Erythroblast (primary cell): ENCODE measurements around the gene CYSRT1.

Experiments used
- DNase-seq, 2 experiments: peaks; one replicate each; lab custom pipeline; 2025; lab: John Stamatoyannopoulos, UW
- GATA1 ChIP-seq: IDR thresholded peaks from 2 replicates; pipeline ENCODE4 v1.6.1; 2011; ENCODE audit warnings: low read depth, mild to moderate bottlenecking, control low read depth, low read length, moderate library complexity
- POLR2A ChIP-seq: IDR thresholded peaks from 2 replicates; pipeline ENCODE4 v1.6.1; 2011; ENCODE audit warnings: mild to moderate bottlenecking, low read length

The CYSRT1 gene

DNA sequence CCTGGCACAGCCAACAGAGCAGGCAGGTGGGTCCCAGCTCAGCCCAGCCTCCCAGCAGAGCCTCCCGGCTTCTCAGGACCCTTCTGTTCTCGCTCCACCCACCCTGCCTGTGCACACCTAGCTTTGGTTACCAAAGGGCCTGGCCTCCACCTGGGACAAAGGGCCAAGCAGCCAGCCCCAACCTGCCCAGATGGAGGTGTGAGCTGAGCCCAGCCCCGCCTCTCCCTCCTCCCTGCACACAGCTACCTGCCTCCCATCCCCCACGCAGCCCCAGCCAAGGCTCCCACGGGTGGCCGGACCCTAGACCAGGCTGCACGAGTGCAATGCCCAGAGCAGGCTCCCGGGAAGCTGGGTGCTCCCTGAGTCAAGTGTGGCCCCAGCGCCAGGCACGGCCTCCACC, 30.1 kb upstream of the CYSRT1 start:
- DNase-seq = no peak
- TF ChIP-seq GATA1 (no peak), POLR2A (no peak)

DNA sequence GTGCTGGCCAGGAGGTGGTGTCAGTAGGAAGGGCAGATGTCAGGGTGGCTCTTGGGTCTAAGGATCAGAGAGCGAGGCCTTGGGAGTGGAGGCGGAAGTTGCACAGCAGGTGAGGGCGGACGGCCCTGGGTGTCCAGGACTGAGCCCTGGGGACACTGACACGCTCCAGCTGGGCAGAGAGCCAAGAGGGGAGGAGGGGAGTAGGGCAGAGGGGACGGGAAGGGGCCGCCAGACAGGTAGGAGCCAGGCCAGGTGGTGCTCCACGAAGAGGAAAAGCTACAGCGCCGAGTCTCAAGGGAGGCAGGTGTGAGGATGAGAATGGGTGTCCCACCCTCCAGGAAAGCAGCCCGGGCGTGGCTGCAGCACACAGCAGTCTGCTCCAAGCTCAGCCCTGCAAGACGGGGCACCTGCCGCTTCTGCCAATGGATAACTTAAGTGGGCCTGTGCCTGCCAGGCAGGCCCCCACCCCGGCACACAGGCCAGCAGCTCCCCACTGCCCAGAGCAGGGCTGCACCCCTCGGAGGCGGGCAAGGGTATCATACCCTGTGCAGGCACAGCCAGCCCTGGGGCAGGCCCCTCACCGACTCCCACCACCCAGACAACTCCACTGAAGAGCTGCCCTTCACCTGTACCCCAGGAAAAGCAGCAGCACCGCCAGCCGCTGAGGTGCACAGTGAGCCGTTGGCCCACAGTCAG, 29.3 kb upstream of the CYSRT1 start:
- no peak for DNase-seq
- TF ChIP-seq POLR2A (no peak), GATA1 (no peak)

DNA sequence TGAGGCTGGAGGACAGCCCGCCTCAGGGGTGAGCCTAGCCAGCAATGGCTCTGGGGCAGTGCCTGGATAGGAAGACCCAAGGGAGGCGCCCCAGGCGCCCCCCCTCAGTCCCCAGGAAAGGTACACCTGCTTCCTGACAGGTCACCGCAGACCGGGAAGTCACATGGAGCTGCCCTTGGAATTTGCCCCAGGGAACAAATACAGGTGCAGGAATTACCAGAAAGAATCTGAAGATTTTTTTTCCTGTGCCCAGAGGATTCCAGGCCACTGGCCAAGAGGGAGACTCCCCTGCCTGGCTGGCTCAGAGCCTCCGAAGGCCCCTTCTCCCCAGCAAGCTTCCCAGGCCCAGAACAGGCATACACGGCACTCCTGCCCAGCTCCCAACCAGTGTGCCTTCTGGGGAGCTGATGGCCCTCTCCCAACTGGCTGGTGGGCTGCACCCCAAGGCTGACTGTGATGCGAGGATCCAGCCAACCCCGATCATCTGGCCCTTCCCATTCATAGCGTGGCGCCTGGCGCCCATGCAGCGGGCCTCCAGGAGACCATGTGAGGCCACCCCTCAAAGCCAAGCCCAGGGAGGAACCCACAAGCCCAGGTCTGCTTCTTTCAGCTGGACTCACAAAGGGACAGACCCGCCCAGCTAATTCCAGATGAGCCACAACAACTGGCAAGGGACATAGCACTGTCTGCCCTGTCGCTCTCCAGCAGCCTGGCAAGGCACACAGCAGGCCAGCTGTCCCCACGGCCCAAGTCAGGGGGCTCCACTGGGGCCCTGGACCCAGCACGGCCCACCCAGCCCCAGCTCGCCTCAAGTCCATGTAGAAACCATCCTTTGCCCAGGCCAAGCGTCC, 26.7 kb upstream of the CYSRT1 start:
- TF ChIP-seq GATA1 (no peak), POLR2A (no peak)
- no peak for DNase-seq

DNA sequence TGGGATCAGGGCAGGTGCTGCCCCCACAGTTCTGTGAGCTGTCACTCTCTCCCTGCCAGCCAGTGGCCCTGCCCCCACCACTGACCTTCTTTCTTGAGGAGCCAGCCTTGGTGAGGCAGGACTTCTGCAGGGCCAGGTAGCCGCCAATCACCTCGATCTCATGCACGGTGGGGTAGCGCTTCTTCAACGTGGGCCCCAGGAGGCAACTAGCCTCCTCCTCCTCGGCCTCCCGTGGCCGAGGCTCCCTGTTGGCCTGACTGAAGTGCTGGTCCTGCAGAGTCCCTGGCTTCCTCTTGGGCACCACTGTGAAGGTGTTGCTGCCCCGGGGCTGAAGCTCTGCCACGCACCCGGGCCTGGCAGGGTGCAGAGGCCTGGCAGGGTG, 26.1 kb upstream of the CYSRT1 start:
- no peak for DNase-seq
- TF ChIP-seq POLR2A = no peak
- no peak for TF ChIP-seq GATA1

DNA sequence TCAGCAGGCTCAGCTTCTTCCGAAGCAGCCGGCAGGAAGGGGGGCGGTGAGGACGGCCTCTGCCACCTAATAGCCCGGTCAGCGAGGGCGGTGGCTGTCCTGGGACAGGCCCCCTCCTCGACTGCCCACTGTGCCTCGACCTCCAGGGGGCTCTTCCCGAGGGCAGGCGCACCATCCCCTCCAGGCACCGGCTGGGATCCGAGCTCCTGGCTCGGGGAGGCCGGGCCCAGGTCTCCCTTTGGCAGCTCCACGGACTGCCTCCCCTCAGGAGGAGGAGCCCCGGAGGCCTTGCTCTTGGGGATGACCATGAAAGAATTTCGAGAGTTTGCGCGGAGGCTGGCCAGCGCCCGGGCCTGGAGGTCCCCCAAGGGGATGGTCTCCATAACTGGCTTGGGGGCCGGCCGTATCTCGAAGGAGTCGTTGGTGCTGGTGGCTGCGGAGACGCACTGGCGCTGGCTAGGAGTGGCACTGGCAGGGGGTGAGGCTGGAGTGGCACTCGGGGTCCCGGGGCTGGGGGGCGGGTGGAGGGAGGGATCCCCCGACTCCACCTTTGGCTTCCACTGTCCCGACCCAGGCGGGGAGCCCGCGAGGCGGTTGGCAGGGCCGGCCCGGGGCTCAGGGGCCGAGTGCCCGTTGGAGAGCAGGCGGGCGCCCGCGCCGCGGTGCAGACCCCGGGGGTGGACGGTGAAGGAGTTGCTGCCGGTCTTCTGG, 25.4 kb upstream of the CYSRT1 start:
- TF ChIP-seq POLR2A (no peak), GATA1 (no peak)
- DNase-seq = no peak

DNA sequence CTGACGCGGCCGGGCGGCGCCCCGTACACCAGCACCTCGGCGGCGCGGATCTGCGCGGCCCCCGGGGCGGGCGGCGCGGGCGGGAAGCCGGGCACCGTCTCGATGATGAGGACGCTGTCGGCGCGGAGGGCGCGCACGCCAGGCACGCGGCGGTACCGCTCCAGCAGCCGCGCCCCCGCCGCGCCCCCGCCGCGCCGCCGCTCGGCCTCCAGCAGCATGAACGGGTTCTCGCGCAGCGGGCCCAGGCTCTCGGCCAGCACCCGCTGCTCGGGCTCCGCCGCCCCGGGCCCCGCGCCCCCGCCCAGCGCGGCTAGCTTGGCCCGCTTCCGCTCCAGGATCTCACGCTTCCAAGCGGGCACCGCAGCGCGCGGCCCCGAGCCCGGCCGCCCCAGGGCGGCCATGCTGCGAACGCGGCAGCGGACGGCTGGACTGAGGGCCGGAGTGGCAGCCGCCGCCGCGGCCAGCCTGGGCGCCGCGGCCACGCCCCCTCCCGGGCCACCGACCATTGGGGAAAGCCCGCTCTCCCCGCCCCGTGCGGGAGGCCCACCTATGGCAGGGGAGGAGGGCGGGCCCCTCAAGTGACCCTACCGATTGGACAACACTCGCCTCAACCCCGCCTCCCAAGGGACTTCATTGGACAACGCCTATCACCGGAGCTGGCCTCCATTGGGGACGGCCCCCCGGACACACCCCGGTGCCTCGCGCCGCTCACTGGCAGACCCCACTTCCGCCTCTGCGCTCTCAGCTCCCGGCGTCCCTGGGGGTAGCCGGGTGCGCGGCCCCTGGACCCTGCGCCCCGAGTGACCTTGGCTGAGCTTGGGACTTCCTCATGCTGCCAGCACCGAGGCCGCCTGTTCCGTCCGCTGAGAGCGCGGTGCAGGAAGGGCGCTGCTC, 24.4 kb upstream of the CYSRT1 start, which contains the start of gene TPRN:
TPRN (minus strand) TSS at position 431 of the 894 bp plus-strand sequence; CDS start at position 401, 30 bp downstream.
- peak; percentile 99 for DNase-seq
- TF ChIP-seq GATA1 (no peak), POLR2A (peak; percentile 90)

DNA sequence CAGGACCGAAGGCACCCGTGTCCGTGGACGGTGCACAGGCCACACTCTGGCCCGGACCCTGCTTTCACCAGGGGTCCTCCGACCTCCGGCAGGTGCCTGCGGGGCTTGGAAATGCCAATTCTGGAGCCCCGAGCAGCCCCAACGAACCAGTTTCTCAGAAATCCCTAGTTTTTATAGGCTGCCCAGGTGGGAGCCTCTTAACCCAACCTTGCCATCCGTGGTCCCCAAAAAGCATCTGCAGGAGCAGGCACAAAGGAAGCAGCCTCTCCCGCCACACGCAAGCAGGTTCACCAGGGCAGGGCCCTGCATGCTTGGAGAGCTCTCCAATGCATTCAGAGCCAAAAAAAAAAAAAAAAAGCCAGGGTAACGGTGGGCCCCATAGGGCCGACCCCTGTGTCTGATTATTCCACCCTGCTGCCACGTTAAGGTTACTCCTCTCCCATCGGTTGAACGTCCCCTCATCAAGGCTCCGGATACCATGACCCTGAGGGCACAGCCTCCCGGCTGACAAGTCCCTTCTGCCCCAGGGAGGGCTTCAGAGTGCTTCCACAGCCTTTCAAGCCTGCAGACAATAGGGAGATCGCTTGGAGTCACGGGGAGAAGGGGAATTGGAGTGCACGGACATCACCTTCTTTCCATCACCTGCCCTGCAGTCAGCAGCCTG, 23.6 kb upstream of the CYSRT1 start:
- DNase-seq = no peak
- no peak for TF ChIP-seq POLR2A
- TF ChIP-seq GATA1 = no peak

DNA sequence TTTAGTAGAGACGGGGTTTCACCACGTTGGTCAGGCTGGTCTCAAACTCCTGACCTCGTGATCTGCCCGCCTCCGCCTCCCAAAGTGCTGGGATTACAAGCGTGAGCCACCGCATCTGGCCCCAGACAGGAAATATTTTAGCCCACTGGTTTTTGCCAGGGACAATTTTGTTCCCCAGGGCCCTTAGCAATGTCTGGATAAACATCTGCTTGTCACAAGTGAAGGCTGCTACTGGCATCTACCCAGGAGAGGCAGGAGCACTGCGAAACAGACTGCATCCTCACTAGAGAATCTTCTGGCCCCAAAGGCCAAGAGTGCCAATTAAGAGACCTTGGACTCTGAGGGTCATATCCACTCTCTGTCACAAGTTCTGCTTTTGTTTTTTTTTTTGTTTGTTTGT, 22.0 kb upstream of the CYSRT1 start:
- TF ChIP-seq GATA1 = no peak
- TF ChIP-seq POLR2A = no peak
- peak in 1 of 2 experiments; percentile 45 for DNase-seq

DNA sequence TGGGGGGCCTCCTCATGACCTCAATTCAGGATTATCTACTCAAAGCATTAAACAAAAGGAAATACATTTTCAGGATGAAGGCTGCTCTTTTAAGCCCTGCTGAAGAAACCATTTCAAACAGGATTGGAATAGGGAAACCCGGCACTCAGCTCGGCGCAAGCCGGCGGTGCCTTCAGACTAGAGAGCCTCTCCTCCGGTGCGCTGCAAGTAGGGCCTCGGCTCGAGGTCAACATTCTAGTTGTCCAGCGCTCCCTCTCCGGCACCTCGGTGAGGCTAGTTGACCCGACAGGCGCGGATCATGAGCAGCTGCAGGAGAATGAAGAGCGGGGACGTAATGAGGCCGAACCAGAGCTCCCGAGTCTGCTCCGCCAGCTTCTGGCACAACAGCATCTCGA, 20.2 kb upstream of the CYSRT1 start:
- no peak for DNase-seq
- TF ChIP-seq POLR2A = no peak
- no peak for TF ChIP-seq GATA1

DNA sequence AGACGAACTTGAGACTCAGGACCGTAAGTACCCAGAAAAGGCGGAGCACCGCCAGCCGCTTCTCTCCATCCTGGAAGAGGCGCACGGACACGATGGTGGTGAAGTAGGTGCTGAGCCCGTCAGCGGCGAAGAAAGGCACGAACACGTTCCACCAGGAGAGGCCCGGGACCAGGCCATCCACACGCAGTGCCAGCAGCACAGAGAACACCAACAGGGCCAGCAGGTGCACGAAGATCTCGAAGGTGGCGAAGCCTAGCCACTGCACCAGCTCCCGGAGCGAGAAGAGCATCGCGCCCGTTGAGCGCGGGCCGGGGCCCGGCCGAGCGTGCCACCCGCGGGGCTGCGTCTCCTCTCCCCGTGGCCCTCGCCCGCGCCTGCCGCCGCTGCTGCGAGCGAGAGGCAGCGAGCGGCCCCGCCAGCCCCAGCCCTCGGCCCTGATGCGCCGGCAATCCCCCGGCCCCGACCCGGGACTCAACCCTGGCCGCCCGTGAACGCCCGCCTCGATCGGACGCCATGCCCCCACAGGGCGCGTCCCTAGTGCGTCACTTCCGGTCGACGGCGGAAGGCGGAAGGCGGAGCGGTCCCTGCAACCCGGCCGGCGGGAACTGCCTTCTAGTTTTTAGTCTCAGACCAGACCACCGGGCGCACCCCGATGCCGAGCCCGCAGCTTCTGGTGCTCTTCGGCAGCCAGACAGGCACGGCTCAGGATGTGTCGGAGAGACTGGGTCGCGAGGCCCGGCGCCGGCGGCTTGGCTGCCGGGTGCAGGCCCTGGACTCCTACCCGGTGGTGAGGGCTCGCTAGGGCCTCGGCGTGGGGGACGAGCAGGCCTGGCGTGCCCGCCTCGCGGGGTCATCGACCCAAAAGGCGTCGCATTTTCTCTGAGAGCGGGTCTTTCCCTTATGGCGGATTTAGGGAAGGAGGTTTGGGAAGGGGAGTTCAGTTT, 19.6 kb upstream of the CYSRT1 start, which contains the start of the genes NDOR1 and TMEM203:
NDOR1 (plus strand) TSS at position 575 of the 944 bp plus-strand sequence; CDS start at position 653, 78 bp downstream.
TMEM203 (minus strand) TSS at position 523 of the 944 bp plus-strand sequence; CDS start at position 289, 234 bp downstream.
- peak; percentile 87 for TF ChIP-seq POLR2A
- no peak for TF ChIP-seq GATA1
- DNase-seq = peak; percentile 94 to 96

DNA sequence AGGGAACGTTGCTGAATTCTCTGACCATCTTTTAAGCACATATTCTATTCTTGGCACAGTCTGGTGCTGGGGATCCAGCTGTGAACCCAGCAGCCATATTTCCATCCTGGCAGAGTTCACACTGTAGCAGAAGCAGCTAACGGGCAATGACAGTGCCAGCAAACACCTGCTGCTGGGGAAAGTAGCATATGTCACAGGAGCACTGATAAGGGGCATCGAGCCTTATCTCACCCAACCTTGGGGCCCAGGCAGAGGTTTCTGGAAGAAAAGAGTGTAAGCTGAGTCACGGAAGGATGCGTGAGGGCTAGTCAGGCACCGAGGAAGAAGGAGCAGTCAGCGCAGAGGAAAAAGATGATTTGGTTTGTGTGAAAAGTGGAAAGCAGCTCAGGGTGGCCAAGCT, 18.4 kb upstream of the CYSRT1 start:
- no peak for TF ChIP-seq POLR2A
- TF ChIP-seq GATA1 = no peak
- peak; percentile 64 to 80 for DNase-seq

DNA sequence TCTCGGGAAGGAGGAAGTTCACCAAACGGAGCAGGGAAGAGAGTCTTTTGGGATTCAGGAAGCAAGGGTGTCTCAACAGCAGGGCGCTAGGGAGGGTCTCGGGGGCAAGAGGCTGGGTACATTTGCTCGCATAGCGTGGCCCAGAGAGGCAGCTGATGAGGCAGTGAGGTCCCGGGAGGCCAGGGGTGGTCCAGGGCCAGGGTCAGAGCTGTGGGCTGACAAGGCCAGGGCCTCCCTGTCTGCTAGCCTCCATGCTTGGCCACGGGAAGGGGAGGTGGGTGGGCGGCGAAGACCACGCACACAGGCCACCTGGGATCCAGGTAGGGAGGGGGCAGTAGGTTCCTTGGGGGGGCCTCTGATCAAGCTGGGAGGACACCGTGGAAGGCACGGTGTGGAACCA, 13.4 kb upstream of the CYSRT1 start:
- DNase-seq = no peak
- TF ChIP-seq POLR2A (no peak), GATA1 (no peak)
